ENCODE data around the gene WNK3.

DNA sequence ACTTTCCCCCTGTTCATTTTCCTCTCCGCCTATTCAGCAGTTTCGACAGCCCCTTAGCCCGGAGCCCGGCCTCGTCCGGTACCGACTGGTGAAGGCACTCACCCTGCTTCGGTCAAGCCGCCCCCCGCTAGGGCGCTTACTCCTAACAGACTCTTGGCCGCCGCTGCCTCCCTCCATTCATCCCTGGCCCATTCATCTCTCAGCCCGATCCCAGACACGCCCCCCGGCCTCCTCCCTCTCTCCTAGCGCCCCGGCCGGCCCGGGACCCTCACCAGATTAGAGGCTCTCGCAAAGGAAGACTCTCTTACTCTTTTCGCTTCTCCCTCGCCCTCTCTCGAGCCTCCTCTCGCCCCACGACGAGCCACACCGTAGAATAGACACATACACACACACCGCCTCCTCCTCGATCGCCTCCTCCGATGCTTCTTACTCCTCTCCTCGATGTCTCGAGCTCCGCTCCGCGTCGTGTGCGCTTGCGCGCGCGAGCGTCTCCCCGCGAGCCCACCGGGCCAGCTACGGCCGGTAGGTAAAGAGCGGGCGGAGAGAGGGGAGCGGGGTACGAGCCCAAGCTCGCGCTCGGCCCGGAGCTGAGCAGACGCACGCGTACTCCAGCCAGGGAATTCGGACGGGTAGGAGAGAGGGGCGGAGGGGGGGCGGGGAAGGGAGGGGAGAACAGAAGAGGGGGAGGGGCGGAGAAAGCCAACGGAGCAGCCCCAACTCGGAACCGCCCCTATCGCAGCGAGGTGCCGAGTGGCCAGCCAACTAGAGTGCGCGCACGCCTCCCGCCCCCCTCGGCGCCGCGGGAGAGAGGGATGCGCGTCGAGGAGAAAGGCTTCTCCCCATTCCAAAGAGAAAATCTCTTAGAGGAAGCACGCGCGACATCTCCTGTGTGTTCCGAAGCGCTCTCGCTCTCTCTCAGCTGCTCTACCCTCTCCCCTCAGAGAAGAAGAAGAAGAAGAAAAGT lies at the start of gene WNK3:
- TF ChIP-seq TAF1 (IDR thresholded peaks at IDR 0.05; ENCODE audit: low read depth, low read length) (no peak), POLR2AphosphoS5 (IDR thresholded peaks at IDR 0.05; ENCODE audit: low read depth, low read length) (no peak), POLR2A (IDR thresholded peaks at IDR 0.05; ENCODE audit: low read depth, low read length) (no peak), SPI1 (IDR thresholded peaks at IDR 0.05; ENCODE audit: low read depth, low read length) (no peak), PAX5 (IDR thresholded peaks at IDR 0.05; ENCODE audit: insufficient read depth, low read length, severe bottlenecking) (no peak), POU2F2 (IDR thresholded peaks at IDR 0.05; ENCODE audit: low read depth, low read length) (no peak)
